Prostate gland (tissue), 2 donors: ENCODE results near the gene FAM78A. TPM values are rescaled to one million over a fixed set of nuclear protein-coding genes. Genes with fewer than 3 reads are reported as not detected.

Experiments used
- DNase-seq: peaks from one replicate; pipeline ENCODE4 v3.0.0-alpha.2; 2019; ENCODE audit warnings: low spot score
- H3K27ac ChIP-seq, 2 donors: fragments of 200-600 bp; sonication (generic); 2 replicates each; pipeline ENCODE4 v1.5.1; 2017 to 2019
- H3K27me3 ChIP-seq: fragments of 200-600 bp; sonication (generic); replicated peaks from 2 replicates; pipeline ENCODE4 v1.5.1; 2019; ENCODE audit not compliant: insufficient read depth
- H3K36me3 ChIP-seq, 2 donors: fragments of 200-600 bp; sonication (generic); 1 replicate in 1 of 2; 2 replicates in 1 of 2; pipeline versions ENCODE4 v1.5.1 to v1.8.1; 2017 to 2019
- H3K4me1 ChIP-seq: fragments of 200-600 bp; sonication (generic); replicated peaks from 2 replicates; pipeline ENCODE4 v1.5.1; 2019
- H3K4me3 ChIP-seq, 2 donors: fragments of 200-600 bp; sonication (generic); 2 replicates each; pipeline ENCODE4 v1.5.1; 2017 to 2019
- H3K9me3 ChIP-seq: fragments of 200-600 bp; sonication (generic); 2 replicates; pipeline ENCODE4 v1.5.1; 2017
- CTCF ChIP-seq, 4 experiments: fragments of 200-600 bp in 2 of 4; fragments of 450-650 bp in 2 of 4; sonication (generic) in 2 of 4; IDR thresholded peaks; 1 replicate in 3 of 4; 2 replicates in 1 of 4; pipeline ENCODE4 v1.5.1; 2016 to 2019; ENCODE audit warnings: antibody characterized with exemption in 4 of 4, mild to moderate bottlenecking in 2 of 4, moderate library complexity in 2 of 4
- POLR2A ChIP-seq: fragments of 450-650 bp; IDR thresholded peaks from one replicate; pipeline ENCODE4 v1.6.1; 2016; ENCODE audit warnings: antibody characterized with exemption, mild to moderate bottlenecking
- POLR2AphosphoS5 ChIP-seq: sonication (generic); formaldehyde crosslinking; IDR thresholded peaks from one replicate; pipeline ENCODE4 v1.6.1; 2017; ENCODE audit warnings: antibody characterized with exemption
- WGBS: methylation state at CpG from one replicate; pipeline ENCODE4 v1.1.5; 2018; 5-methylcytosine and 5-hydroxymethylcytosine counted together
- intact Hi-C: fragments of 100-400 bp; cut with DNase I; formaldehyde crosslinking; loops from one replicate; pipeline ENCODE4 v1.14.2; 2022
- total RNA-seq, 2 donors: library from RNA; depleted of rRNA; stranded (reverse); fragments of >200 nt; gene quantifications; one replicate each; pipeline ENCODE4 v1.1.0, GENCODE V29; 2016

Gene FAM78A
- total RNA-seq, 2 donors from 2014 or later: 0.73 to 16.4 TPM

- no peaks in the 10 kb centered on the region for H3K4me1 ChIP-seq
- DNase-seq: no peak
- H3K27ac ChIP-seq: no peak overlapping the region
- no peaks in the 10 kb centered on the region for H3K27me3 ChIP-seq
- WGBS: 93% methylated on average over 26 of the region's 31 CpGs
- TF ChIP-seq CTCF (IDR thresholded peaks at IDR 0.05): no peak
- no peak for TF ChIP-seq POLR2A
- no peak for TF ChIP-seq POLR2AphosphoS5
- intact Hi-C loops: no loop called here
- H3K9me3 ChIP-seq: no peaks in the 10 kb centered on the region
- H3K36me3 ChIP-seq: no peaks in the 10 kb centered on the region
- no peak overlapping the region for H3K4me3 ChIP-seq
These were observed 31.7 kb upstream of the FAM78A start for GRCh38 chr9:131307974-131308373.

- Histone ChIP-seq H3K27ac (no peak overlapping the region), H3K4me1 (no peaks in the 10 kb centered on the region), H3K27me3 (no peaks in the 10 kb centered on the region), H3K4me3 (no peak overlapping the region), H3K9me3 (no peaks in the 10 kb centered on the region), H3K36me3 (no peaks in the 10 kb centered on the region)
- intact Hi-C loops: no loop called here
- 89% methylated on average over 14 of the region's 14 CpGs for WGBS
- TF ChIP-seq POLR2AphosphoS5 (no peak), POLR2A (no peak), CTCF (IDR thresholded peaks at IDR 0.05) (no peak)
- DNase-seq: no peak
These were observed 30.2 kb upstream of the FAM78A start for GRCh38 chr9:131306397-131307004.

- intact Hi-C loops: no loop called here
- H3K9me3 ChIP-seq: no peaks in the 10 kb centered on the region
- H3K27me3 ChIP-seq: no peaks in the 10 kb centered on the region
- H3K36me3 ChIP-seq: no peaks in the 10 kb centered on the region
- TF ChIP-seq POLR2AphosphoS5 (no peak), POLR2A (no peak), CTCF (IDR thresholded peaks at IDR 0.05) (no peak)
- 64% methylated on average over 19 of the region's 19 CpGs for WGBS
- no peak overlapping the region for H3K4me3 ChIP-seq
- no peak for DNase-seq
- no peak overlapping the region for H3K27ac ChIP-seq
- no peaks in the 10 kb centered on the region for H3K4me1 ChIP-seq
These were observed 28.5 kb upstream of the FAM78A start for GRCh38 chr9:131304676-131305355.

GRCh38 chr9:131303381-131304321 lies 27.3 kb upstream of the FAM78A start:
- intact Hi-C loops: no loop called here
- Histone ChIP-seq H3K27me3 (no peaks in the 10 kb centered on the region), H3K4me3 (no peak overlapping the region), H3K9me3 (no peaks in the 10 kb centered on the region), H3K36me3 (no peaks in the 10 kb centered on the region), H3K4me1 (no peaks in the 10 kb centered on the region), H3K27ac (no peak overlapping the region)
- TF ChIP-seq POLR2A: no peak
- no peak for DNase-seq
- 78% methylated on average over 11 of the region's 11 CpGs for WGBS

- no peak for DNase-seq
- H3K4me1 ChIP-seq: no peaks in the 10 kb centered on the region
- H3K27me3 ChIP-seq: no peaks in the 10 kb centered on the region
- no peak overlapping the region for H3K27ac ChIP-seq
- no peaks in the 10 kb centered on the region for H3K36me3 ChIP-seq
- H3K4me3 ChIP-seq: no peak overlapping the region
- H3K9me3 ChIP-seq: no peaks in the 10 kb centered on the region
- WGBS: 73% methylated on average over 16 of the region's 16 CpGs
- intact Hi-C loops: no loop called here
- TF ChIP-seq POLR2AphosphoS5: no peak
- TF ChIP-seq POLR2A: no peak
- no peak for TF ChIP-seq CTCF (IDR thresholded peaks at IDR 0.05)
These were observed 26.1 kb upstream of the FAM78A start for GRCh38 chr9:131302244-131303075.
